WTC11 (cell line): ENCODE results near the gene EXOC4.

Experiments used
- CREB1 ChIP-seq: sonication (generic); formaldehyde crosslinking; IDR thresholded peaks from 2 replicates; pipeline ENCODE4 v1.8.0; 2023; ENCODE audit warnings: mild to moderate bottlenecking, missing genetic modification reagents
- KAT7 ChIP-seq: sonication (generic); formaldehyde crosslinking; IDR thresholded peaks from 2 replicates; pipeline ENCODE4 v1.8.1; 2023; ENCODE audit warnings: missing genetic modification reagents, mild to moderate bottlenecking, borderline replicate concordance
- NFATC4 ChIP-seq: fragments of 250-450 bp; sonication (Bioruptor Pico); IDR thresholded peaks from 2 replicates; pipeline ENCODE4 v1.9.0; 2021; ENCODE audit warnings: mild to moderate bottlenecking
- NFYB ChIP-seq: sonication (generic); formaldehyde crosslinking; conservative IDR thresholded peaks from 2 replicates; pipeline ENCODE4 v1.8.0; 2022; ENCODE audit warnings: low read depth, missing genetic modification reagents
- RELA ChIP-seq: sonication (generic); formaldehyde crosslinking; IDR thresholded peaks from 2 replicates; pipeline ENCODE4 v1.8.1; 2022; ENCODE audit warnings: missing genetic modification reagents, mild to moderate bottlenecking, borderline replicate concordance
- SMAD3 ChIP-seq: sonication (generic); formaldehyde crosslinking; IDR thresholded peaks from 2 replicates; pipeline ENCODE4 v1.8.0; 2022; ENCODE audit warnings: missing genetic modification reagents, mild to moderate bottlenecking, borderline replicate concordance
- TEAD4 ChIP-seq: sonication (generic); formaldehyde crosslinking; IDR thresholded peaks from 2 replicates; pipeline ENCODE4 v1.8.0; 2022; ENCODE audit warnings: mild to moderate bottlenecking, missing genetic modification reagents
- ZNF396 ChIP-seq: fragments of 250-450 bp; sonication (Bioruptor Pico); IDR thresholded peaks from 2 replicates; pipeline ENCODE4 v1.8.0; 2021; ENCODE audit warnings: mild to moderate bottlenecking, moderate library complexity, borderline replicate concordance
- TF ChIP-seq, protein P1 (sequence below): fragments of 200-600 bp; IDR thresholded peaks from 2 replicates; pipeline ENCODE4 v1.8.0; 2022; ENCODE audit warnings: antibody characterized with exemption
- TF ChIP-seq, protein P2 (sequence below): sonication (generic); formaldehyde crosslinking; IDR thresholded peaks from 2 replicates; pipeline ENCODE4 v1.8.1; 2023; ENCODE audit warnings: mild to moderate bottlenecking, moderate library complexity, missing genetic modification reagents
- TF ChIP-seq, protein P3 (sequence below): sonication (generic); formaldehyde crosslinking; IDR thresholded peaks from 2 replicates; pipeline ENCODE4 v1.8.1; 2023; ENCODE audit warnings: mild to moderate bottlenecking, missing genetic modification reagents
- TF ChIP-seq, protein P4 (sequence below): sonication (generic); formaldehyde crosslinking; IDR thresholded peaks from 2 replicates; pipeline ENCODE4 v1.8.0; 2022; ENCODE audit warnings: missing genetic modification reagents

DNA sequence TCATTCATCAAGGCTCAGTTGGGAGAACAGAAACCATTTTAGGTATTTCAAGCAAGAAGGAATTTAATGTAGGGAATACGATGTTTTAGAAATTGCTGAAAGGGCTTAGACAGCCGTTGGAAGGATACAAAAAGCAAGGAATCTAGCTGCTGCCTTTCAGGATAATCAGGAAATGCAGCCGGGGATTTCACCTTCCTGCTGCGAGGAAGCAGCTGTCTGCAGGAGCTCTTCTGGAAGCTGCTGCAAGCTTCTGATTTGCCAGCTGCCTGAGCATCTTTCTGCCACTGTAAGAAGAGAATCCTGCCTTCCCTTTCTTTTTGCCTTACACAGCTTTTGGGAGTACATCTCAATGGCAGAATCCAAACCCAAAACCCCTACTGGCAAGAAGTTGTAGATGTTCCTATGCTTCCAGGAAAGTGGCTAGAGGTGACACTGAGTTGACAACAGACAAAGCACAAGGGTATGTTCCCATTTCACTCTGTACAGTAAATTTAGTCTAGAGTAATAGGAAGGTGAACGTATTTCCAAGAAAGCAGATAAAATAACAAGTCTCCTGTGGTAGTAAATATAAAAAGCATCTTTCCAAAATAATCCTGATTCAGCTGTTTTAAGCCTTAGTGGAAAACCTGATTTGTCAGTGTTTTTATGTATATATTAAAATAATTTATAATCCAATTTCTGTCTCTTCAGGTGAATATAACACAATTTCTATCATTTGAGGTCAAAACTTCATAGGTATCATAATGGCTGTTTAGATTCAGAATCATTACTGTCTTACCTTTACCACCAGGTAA, 725.8 kb downstream of the EXOC4 start:
- TF ChIP-seq RELA (no peak), KAT7 (no peak), NFATC4 (no peak), NFYB (CRISPR knock-in tag) (no peak), SMAD3 (CRISPR knock-in tag) (no peak), TEAD4 (no peak), CREB1 (CRISPR knock-in tag) (no peak), ZNF396 (CRISPR knock-in tag) (no peak)
- TF ChIP-seq, protein P1, sequence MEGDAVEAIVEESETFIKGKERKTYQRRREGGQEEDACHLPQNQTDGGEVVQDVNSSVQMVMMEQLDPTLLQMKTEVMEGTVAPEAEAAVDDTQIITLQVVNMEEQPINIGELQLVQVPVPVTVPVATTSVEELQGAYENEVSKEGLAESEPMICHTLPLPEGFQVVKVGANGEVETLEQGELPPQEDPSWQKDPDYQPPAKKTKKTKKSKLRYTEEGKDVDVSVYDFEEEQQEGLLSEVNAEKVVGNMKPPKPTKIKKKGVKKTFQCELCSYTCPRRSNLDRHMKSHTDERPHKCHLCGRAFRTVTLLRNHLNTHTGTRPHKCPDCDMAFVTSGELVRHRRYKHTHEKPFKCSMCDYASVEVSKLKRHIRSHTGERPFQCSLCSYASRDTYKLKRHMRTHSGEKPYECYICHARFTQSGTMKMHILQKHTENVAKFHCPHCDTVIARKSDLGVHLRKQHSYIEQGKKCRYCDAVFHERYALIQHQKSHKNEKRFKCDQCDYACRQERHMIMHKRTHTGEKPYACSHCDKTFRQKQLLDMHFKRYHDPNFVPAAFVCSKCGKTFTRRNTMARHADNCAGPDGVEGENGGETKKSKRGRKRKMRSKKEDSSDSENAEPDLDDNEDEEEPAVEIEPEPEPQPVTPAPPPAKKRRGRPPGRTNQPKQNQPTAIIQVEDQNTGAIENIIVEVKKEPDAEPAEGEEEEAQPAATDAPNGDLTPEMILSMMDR, result no peak
- TF ChIP-seq, protein P2, sequence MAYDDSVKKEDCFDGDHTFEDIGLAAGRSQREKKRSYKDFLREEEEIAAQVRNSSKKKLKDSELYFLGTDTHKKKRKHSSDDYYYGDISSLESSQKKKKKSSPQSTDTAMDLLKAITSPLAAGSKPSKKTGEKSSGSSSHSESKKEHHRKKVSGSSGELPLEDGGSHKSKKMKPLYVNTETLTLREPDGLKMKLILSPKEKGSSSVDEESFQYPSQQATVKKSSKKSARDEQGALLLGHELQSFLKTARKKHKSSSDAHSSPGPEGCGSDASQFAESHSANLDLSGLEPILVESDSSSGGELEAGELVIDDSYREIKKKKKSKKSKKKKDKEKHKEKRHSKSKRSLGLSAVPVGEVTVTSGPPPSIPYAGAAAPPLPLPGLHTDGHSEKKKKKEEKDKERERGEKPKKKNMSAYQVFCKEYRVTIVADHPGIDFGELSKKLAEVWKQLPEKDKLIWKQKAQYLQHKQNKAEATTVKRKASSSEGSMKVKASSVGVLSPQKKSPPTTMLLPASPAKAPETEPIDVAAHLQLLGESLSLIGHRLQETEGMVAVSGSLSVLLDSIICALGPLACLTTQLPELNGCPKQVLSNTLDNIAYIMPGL (CRISPR knock-in tag), result no peak
- TF ChIP-seq, protein P3, sequence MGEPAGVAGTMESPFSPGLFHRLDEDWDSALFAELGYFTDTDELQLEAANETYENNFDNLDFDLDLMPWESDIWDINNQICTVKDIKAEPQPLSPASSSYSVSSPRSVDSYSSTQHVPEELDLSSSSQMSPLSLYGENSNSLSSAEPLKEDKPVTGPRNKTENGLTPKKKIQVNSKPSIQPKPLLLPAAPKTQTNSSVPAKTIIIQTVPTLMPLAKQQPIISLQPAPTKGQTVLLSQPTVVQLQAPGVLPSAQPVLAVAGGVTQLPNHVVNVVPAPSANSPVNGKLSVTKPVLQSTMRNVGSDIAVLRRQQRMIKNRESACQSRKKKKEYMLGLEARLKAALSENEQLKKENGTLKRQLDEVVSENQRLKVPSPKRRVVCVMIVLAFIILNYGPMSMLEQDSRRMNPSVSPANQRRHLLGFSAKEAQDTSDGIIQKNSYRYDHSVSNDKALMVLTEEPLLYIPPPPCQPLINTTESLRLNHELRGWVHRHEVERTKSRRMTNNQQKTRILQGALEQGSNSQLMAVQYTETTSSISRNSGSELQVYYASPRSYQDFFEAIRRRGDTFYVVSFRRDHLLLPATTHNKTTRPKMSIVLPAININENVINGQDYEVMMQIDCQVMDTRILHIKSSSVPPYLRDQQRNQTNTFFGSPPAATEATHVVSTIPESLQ (CRISPR knock-in tag), result no peak
- TF ChIP-seq, protein P4, sequence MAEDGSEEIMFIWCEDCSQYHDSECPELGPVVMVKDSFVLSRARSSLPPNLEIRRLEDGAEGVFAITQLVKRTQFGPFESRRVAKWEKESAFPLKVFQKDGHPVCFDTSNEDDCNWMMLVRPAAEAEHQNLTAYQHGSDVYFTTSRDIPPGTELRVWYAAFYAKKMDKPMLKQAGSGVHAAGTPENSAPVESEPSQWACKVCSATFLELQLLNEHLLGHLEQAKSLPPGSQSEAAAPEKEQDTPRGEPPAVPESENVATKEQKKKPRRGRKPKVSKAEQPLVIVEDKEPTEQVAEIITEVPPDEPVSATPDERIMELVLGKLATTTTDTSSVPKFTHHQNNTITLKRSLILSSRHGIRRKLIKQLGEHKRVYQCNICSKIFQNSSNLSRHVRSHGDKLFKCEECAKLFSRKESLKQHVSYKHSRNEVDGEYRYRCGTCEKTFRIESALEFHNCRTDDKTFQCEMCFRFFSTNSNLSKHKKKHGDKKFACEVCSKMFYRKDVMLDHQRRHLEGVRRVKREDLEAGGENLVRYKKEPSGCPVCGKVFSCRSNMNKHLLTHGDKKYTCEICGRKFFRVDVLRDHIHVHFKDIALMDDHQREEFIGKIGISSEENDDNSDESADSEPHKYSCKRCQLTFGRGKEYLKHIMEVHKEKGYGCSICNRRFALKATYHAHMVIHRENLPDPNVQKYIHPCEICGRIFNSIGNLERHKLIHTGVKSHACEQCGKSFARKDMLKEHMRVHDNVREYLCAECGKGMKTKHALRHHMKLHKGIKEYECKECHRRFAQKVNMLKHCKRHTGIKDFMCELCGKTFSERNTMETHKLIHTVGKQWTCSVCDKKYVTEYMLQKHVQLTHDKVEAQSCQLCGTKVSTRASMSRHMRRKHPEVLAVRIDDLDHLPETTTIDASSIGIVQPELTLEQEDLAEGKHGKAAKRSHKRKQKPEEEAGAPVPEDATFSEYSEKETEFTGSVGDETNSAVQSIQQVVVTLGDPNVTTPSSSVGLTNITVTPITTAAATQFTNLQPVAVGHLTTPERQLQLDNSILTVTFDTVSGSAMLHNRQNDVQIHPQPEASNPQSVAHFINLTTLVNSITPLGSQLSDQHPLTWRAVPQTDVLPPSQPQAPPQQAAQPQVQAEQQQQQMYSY (CRISPR knock-in tag), result no peak
